Natural killer cell (primary cell): ENCODE data around the gene SPARCL1. TPM values are rescaled to one million over a fixed set of nuclear protein-coding genes. Genes with fewer than 3 reads are reported as not detected.
"Not testable (repeated sequence)": the region's sequence is repeated elsewhere in the genome, so short reads cannot be mapped to it uniquely, and the experiment has no call there.

ENCODE experiments used
- ATAC-seq, 3 donors: fragments of 150-1000 bp in 2 of 3; fragments of 200-7000 bp in 1 of 3; cut with Tn5 transposase; 1 replicate in 1 of 3; 2 replicates in 2 of 3; pipeline ENCODE4 v1.10.0; 2021; ENCODE audit warnings: mild to moderate bottlenecking in 2 of 3, moderate library complexity in 2 of 3
- DNase-seq, 2 donors: peaks; one replicate each; pipeline versions ENCODE4 v3.0.0 to v3.0.0-alpha.2; 2013 to 2021; ENCODE audit warnings: mixed read lengths in 1 of 2
- H3K27ac ChIP-seq: one replicate; pipeline ENCODE4 v1.5.1; 2013; ENCODE audit warnings: mild to moderate bottlenecking, low read length
- H3K27me3 ChIP-seq: one replicate; pipeline ENCODE4 v1.6.1; 2013; ENCODE audit warnings: low read length; ENCODE audit not compliant: control insufficient read depth, insufficient read depth
- H3K36me3 ChIP-seq: one replicate; pipeline ENCODE4 v1.6.1; 2013; ENCODE audit warnings: low read length; ENCODE audit not compliant: control insufficient read depth, insufficient read depth
- H3K4me1 ChIP-seq: one replicate; pipeline ENCODE4 v1.6.1; 2013; ENCODE audit warnings: low read length; ENCODE audit not compliant: control insufficient read depth, insufficient read depth
- H3K4me3 ChIP-seq: one replicate; pipeline ENCODE4 v1.5.1; 2013; ENCODE audit warnings: low read length
- H3K9me3 ChIP-seq: one replicate; pipeline ENCODE4 v1.6.1; 2013; ENCODE audit warnings: low read length; ENCODE audit not compliant: control insufficient read depth, insufficient read depth
- H3K27ac Mint-ChIP-seq, 2 donors: one replicate each; pipeline ENCODE4 v1.8.0; 2022; ENCODE audit warnings: mild to moderate bottlenecking in 2 of 2, mixed read lengths in 2 of 2, moderate library complexity in 1 of 2
- H3K27me3 Mint-ChIP-seq, 2 donors: one replicate each; pipeline ENCODE4 v1.8.0; 2022; ENCODE audit warnings: low read depth in 2 of 2, mixed read lengths in 2 of 2
- H3K36me3 Mint-ChIP-seq: one replicate; pipeline ENCODE4 v1.8.0; 2022; ENCODE audit warnings: mixed read lengths
- H3K4me1 Mint-ChIP-seq, 2 donors: one replicate each; pipeline ENCODE4 v1.8.0; 2022; ENCODE audit warnings: mixed read lengths in 2 of 2
- H3K4me3 Mint-ChIP-seq: one replicate; pipeline ENCODE4 v1.8.0; 2022; ENCODE audit warnings: mild to moderate bottlenecking, moderate library complexity, mixed read lengths
- H3K9me3 Mint-ChIP-seq, 2 donors: one replicate each; pipeline ENCODE4 v1.8.0; 2022; ENCODE audit warnings: mixed read lengths in 2 of 2
- CTCF ChIP-seq: fragments of 200-600 bp; IDR thresholded peaks from one replicate; pipeline ENCODE4 v1.8.0; 2022; ENCODE audit warnings: antibody characterized with exemption
- WGBS: methylation state at CpG from one replicate; pipeline ENCODE4 v1.1.7; 2013; ENCODE audit warnings: missing lambda C conversion rate; ENCODE audit not compliant: insufficient coverage; 5-methylcytosine and 5-hydroxymethylcytosine counted together
- intact Hi-C: fragments of 100-400 bp; cut with micrococcal nuclease; formaldehyde crosslinking; loops from one replicate; pipeline ENCODE4 v1.14.2; 2022
- total RNA-seq, 4 donors: library from RNA; stranded (reverse); fragments of 120-200 nt in 1 of 4; gene quantifications; one replicate each; pipeline versions ENCODE4 v1.2.3 to v1.2.4, GENCODE V29; 2013 to 2022

The SPARCL1 gene
- total RNA-seq, 3 donors from 2014 or later (not counting 1 experiment from before 2014, with no cell fraction given), result not detected

- 100% methylated on average over 2 of the region's 2 CpGs for WGBS
- peaks cover 38 to 51% of the 10 kb centered on the region in 2 donors for H3K4me1 Mint-ChIP-seq
- no peaks in the 10 kb centered on the region for H3K36me3 Mint-ChIP-seq
- no peaks in the 10 kb centered on the region for H3K9me3 Mint-ChIP-seq
- TF ChIP-seq CTCF, result no peak
- no peak for ATAC-seq
- Histone ChIP-seq H3K4me3 (no peak overlapping the region), H3K4me1 (peaks cover 14% of the 10 kb centered on the region), H3K27me3 (no peaks in the 10 kb centered on the region), H3K36me3 (no peaks in the 10 kb centered on the region), H3K9me3 (no peaks in the 10 kb centered on the region), H3K27ac (no peak overlapping the region)
- intact Hi-C loops, result no loop called here
- no peak for DNase-seq
- no peaks in the 10 kb centered on the region for H3K27me3 Mint-ChIP-seq
- no peak overlapping the region for H3K27ac Mint-ChIP-seq
- H3K4me3 Mint-ChIP-seq, result no peak overlapping the region
These were observed 103.5 kb downstream of the SPARCL1 start for GRCh38 chr4:87425711-87426110.

GRCh38 chr4:87424099-87424543, 105.1 kb downstream of the SPARCL1 start:
- H3K4me3 Mint-ChIP-seq, result peak overlapping the region; percentile 99
- H3K9me3 Mint-ChIP-seq, intact Hi-C loops, H3K27ac ChIP-seq, H3K36me3 Mint-ChIP-seq, DNase-seq, H3K4me3 ChIP-seq, H3K27me3 Mint-ChIP-seq, ATAC-seq, H3K27me3 ChIP-seq, H3K36me3 ChIP-seq, H3K9me3 ChIP-seq: not testable (repeated sequence)
- H3K27ac Mint-ChIP-seq, result peak overlapping the region; percentile 98 to 100
- H3K4me1 ChIP-seq, result peaks cover 14% of the 10 kb centered on the region
- WGBS, result 98% methylated on average over 18 of the region's 22 CpGs
- H3K4me1 Mint-ChIP-seq, result peaks cover 34 to 42% of the 10 kb centered on the region in 2 donors

Other genes starting within 250 kb of the SPARCL1 start
- gene HSD17B13, start 206.5 kb downstream of the SPARCL1 start, total RNA-seq, result under 1 TPM; 0.33 to 0.95 (median 0.73) TPM
- 10 to 100 TPM; 42.2 to 50.5 (median 49.8) TPM for gene HSD17B11, start 138.2 kb downstream of the SPARCL1 start, total RNA-seq
- gene NUDT9, start 106.8 kb downstream of the SPARCL1 start, total RNA-seq, result 1 to 10 TPM; 7.3 to 9.6 (median 9.5) TPM
- gene DSPP, start 79.2 kb upstream of the SPARCL1 start, total RNA-seq, result not detected
- not detected for gene DMP1, start 120.9 kb upstream of the SPARCL1 start, total RNA-seq